Neural crest cell (in vitro differentiated cells): Measurements from ENCODE around the gene RNF145. TPM values are rescaled to one million over a fixed set of nuclear protein-coding genes. Genes with fewer than 3 reads are reported as not detected.

Source experiments
- DNase-seq: peaks from one replicate; pipeline ENCODE4 v3.0.0; 2021; ENCODE audit warnings: low read depth, mixed read lengths, low spot score
- H3K27ac Mint-ChIP-seq: one replicate; pipeline ENCODE4 v1.8.0; 2021; ENCODE audit warnings: mild to moderate bottlenecking, mixed read lengths; ENCODE audit not compliant: unreplicated experiment
- H3K27me3 Mint-ChIP-seq: 2 replicates; pipeline ENCODE4 v1.8.0; 2021; ENCODE audit warnings: low read depth, mild to moderate bottlenecking, mixed read lengths
- H3K36me3 Mint-ChIP-seq: 2 replicates; pipeline ENCODE4 v1.8.0; 2021; ENCODE audit warnings: low read depth, mild to moderate bottlenecking, mixed read lengths
- H3K4me1 Mint-ChIP-seq: 2 replicates; pipeline ENCODE4 v1.8.0; 2021; ENCODE audit warnings: mixed read lengths
- H3K4me3 Mint-ChIP-seq: one replicate; pipeline ENCODE4 v1.8.0; 2021; ENCODE audit warnings: mild to moderate bottlenecking, mixed read lengths
- H3K9me3 Mint-ChIP-seq: 2 replicates; pipeline ENCODE4 v1.8.0; 2021; ENCODE audit warnings: mixed read lengths
- CTCF ChIP-seq: fragments of 200-600 bp; sonication (generic); conservative IDR thresholded peaks from 2 replicates; pipeline ENCODE4 v1.5.0; 2021; ENCODE audit warnings: antibody characterized with exemption, mild to moderate bottlenecking
- total RNA-seq: library from RNA; stranded (reverse); gene quantifications from 2 replicates; pipeline ENCODE4 v1.2.1, GENCODE V29; 2021

Gene RNF145
- total RNA-seq, 1 donor from 2014 or later: 95.2 TPM

- Mint-ChIP-seq H3K4me3 (no peak overlapping the region), H3K9me3 (no peaks in the 10 kb centered on the region), H3K36me3 (peaks cover 7% of the 10 kb centered on the region), H3K4me1 (peaks cover 26% of the 10 kb centered on the region), H3K27me3 (no peaks in the 10 kb centered on the region), H3K27ac (no peak overlapping the region)
- DNase-seq: no peak
- no peak for TF ChIP-seq CTCF
Measured at GRCh38 chr5:159179529-159180305, 29.6 kb downstream of the RNF145 start.

- H3K4me1 Mint-ChIP-seq: peaks cover 20% of the 10 kb centered on the region
- TF ChIP-seq CTCF: no peak
- H3K4me3 Mint-ChIP-seq: no peak overlapping the region
- H3K27ac Mint-ChIP-seq: peak overlapping the region; percentile 17
- peaks cover 7% of the 10 kb centered on the region for H3K36me3 Mint-ChIP-seq
- H3K27me3 Mint-ChIP-seq: no peaks in the 10 kb centered on the region
- no peaks in the 10 kb centered on the region for H3K9me3 Mint-ChIP-seq
- DNase-seq: no peak
Measured at GRCh38 chr5:159178978-159179377, 30.4 kb downstream of the RNF145 start.

GRCh38 chr5:159175547-159175946, 33.8 kb downstream of the RNF145 start:
- no peak for DNase-seq
- Mint-ChIP-seq H3K4me1 (peaks cover 10% of the 10 kb centered on the region), H3K27ac (no peak overlapping the region), H3K4me3 (no peak overlapping the region), H3K9me3 (no peaks in the 10 kb centered on the region), H3K27me3 (no peaks in the 10 kb centered on the region), H3K36me3 (peaks cover 10% of the 10 kb centered on the region)
- no peak for TF ChIP-seq CTCF

GRCh38 chr5:159174511-159175168, 34.7 kb downstream of the RNF145 start:
- H3K27me3 Mint-ChIP-seq: no peaks in the 10 kb centered on the region

GRCh38 chr5:159171274-159171673, 38.1 kb downstream of the RNF145 start:
- no peak for TF ChIP-seq CTCF
- no peaks in the 10 kb centered on the region for H3K27me3 Mint-ChIP-seq
- no peak for DNase-seq
- no peaks in the 10 kb centered on the region for H3K4me1 Mint-ChIP-seq
- H3K36me3 Mint-ChIP-seq: peaks cover 5% of the 10 kb centered on the region
- no peak overlapping the region for H3K4me3 Mint-ChIP-seq
- H3K9me3 Mint-ChIP-seq: no peaks in the 10 kb centered on the region
- no peak overlapping the region for H3K27ac Mint-ChIP-seq

More at GRCh38 chr5:159174511-159175168, 34.7 kb downstream of the RNF145 start:
- Mint-ChIP-seq H3K9me3 (no peaks in the 10 kb centered on the region), H3K27ac (no peak overlapping the region), H3K4me1 (peaks cover 8% of the 10 kb centered on the region), H3K36me3 (peaks cover 11% of the 10 kb centered on the region), H3K4me3 (no peak overlapping the region)
- TF ChIP-seq CTCF: no peak
- no peak for DNase-seq
